GM18519 (cell line): ENCODE measurements around the gene SMIM10L2A.
"Not testable (repeated sequence)": the region's sequence is repeated elsewhere in the genome, so short reads cannot be mapped to it uniquely, and the experiment has no call there.

ENCODE experiments used
- ATAC-seq: cut with Tn5 transposase; IDR thresholded peaks from one replicate; pipeline ENCODE4 v1.9.1; 2021; ENCODE audit warnings: mild to moderate bottlenecking, moderate library complexity; ENCODE audit not compliant: unreplicated experiment, low FRiP score

SMIM10L2A gene

GRCh38 chrX:135449637-135450550, 28.1 kb downstream of the SMIM10L2A start:
- no peak for ATAC-seq

GRCh38 chrX:135453381-135453780, 31.6 kb downstream of the SMIM10L2A start:
- no peak for ATAC-seq

GRCh38 chrX:135454816-135455215, 33.1 kb downstream of the SMIM10L2A start:
- ATAC-seq: no peak

- not testable (repeated sequence) for ATAC-seq
These were observed 40.0 kb downstream of the SMIM10L2A start for GRCh38 chrX:135461756-135462155.

GRCh38 chrX:135463937-135464336, 42.2 kb downstream of the SMIM10L2A start:
- peak; percentile 47 for ATAC-seq

- ATAC-seq: no peak
These were observed 54.6 kb downstream of the SMIM10L2A start for GRCh38 chrX:135476378-135476777.

GRCh38 chrX:135477576-135477975, 55.8 kb downstream of the SMIM10L2A start:
- no peak for ATAC-seq
